Measurements from ENCODE around the gene C14orf119.

DNA sequence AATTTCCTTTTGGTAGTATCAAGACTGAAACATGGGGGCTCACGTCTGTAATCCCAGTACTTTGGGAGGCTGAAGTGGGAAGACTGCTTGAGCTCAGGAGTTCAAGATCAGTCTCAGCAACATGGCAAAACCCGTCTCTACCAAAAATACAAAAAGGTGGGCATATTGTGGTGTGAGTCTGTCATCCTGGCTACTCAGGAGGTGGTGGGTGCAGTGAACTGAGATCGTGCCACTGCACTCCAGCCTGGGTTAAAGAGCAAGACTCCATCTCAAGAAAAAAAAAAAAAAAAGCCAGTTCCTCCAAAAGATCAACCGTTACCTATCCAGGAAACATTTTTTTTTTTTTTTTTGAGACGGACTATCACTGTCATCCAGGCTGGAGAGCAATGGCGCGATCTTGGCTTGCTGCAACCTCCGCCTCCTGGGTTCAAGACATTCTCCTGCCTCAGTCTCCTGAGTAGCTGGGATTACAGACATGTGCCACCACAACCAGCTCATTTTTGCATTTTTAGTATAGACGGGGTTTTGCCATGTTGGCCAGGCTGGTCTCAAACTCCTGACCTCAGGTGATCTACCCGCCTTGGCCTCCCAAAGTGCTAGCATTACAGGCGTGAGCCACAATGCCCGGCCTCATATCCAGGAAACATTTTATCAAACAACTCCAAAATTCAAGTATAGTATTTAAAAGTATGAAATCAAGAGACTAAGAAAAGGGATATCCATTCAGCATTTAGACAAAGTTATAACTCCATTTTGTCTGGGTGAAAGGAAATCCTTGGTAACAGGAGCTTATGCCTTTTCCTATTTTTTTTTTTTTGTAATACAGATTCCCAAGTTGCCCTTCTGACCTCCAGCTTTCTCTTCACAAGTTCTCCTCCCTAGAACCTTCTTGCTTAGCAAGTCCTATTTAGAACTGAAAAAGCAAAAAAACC is 3.7 kb upstream of the C14orf119 start:
- TF ChIP-seq CTCF (IDR thresholded peaks at IDR 0.05; ENCODE audit: low read length) = no peak
- no peak for TF ChIP-seq EZH2 (IDR thresholded peaks at IDR 0.05; ENCODE audit: borderline replicate concordance, low read length)
